Superior temporal gyrus (tissue), 1 donor: ENCODE data around the gene IGSF21.
"Not testable (repeated sequence)": the region's sequence is repeated elsewhere in the genome, so short reads cannot be mapped to it uniquely, and the experiment has no call there.

Source experiments
- DNase-seq: peaks from one replicate; pipeline ENCODE4 v3.0.0-alpha.2; 2016; ENCODE audit errors: extremely low spot score

The IGSF21 gene

DNA sequence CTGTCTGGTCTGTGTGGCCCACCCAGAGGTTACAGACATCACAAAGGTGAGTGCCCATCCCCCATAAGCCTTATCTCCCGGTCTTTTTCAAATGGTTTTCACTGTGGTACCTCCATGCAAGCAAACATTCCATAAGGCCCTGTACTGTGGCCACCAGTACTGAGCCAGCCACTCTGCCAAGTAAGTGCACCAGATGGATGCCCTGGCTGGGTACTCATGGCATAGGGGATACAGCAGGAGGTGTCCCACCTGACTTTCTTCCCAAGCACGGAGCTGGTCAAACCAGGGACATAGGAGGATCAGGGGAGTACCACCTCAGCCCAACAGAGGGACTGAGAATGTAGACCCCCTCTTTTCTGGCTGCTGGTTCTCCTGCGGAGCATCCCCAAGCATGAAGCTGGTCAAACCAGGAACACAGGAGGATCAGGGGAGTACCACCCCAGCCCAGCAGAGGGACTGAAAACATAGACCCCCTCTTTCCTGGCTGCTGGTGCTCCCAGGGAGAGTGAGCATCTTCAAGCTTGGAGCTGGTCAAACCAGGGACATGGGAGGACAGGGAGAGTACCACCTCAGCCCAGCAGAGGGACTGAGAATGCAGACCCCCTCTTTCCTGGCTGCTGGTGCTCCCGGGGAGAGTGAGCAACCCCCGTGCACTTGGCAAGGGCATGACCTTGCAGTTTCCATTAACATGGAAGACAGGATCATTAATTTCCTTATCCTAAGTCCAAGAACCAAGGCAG is 291.4 kb downstream of the IGSF21 start:
- no peak for DNase-seq

DNA sequence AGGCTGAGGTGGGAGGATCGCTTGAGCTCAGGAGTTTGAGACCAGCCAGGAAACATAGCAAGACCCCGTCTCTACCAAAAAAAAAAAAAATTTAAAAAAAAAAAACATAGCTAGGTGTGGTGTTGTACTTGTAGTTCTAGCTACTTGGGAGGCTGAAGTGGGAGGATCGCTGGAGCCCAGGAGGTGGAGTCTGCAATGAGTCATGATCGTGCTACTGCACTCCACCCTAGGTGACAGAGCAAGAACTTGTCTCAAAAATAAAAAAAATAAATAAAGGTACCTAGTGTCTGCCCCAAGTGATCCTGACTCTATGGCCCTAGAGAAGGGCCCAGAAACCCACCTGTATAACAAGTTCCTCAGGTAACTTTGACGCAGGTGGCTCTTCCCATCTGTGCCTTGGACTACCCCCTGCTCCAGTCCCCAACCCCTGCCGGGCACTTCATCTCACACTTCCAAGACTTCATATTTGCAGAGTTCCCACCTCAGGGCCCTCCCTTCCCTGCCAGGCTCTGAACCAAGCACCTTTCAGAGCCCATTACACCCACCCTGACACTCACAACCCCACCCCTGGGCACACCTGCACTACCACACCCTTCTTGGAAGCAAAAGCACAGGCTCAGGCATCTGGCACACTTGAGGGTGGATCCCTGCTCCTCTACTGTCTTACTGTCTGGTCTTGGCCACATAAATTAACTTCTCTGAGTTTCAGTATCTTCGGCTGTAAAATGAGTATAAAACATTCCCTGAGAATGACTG is 292.9 kb downstream of the IGSF21 start:
- DNase-seq: no peak

DNA sequence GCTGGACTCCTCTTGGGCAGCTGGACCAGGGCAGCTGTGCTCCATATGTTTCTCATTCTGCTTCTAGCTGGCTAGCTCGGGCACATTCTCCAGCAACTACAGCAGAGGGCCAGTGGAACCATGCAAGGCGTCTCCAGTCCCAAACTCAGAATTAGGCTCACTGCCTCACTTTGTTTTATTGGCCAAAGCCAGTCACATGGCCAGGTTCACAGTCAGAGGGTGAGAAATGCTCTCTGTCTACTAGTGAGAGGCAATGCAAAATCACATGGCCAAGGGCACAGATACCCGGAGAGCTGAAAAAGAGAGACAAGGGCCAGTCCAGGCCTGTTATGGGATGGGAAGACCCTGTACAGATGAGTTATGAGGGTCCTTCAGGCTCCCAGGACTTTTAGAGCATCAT is 294.3 kb downstream of the IGSF21 start:
- no peak for DNase-seq

GRCh38 chr1:18404460-18404859 is 296.9 kb downstream of the IGSF21 start:
- DNase-seq: no peak

GRCh38 chr1:18407166-18408045 is 299.8 kb downstream of the IGSF21 start:
- no peak for DNase-seq

GRCh38 chr1:18408656-18409370 is 301.2 kb downstream of the IGSF21 start:
- DNase-seq: no peak

- no peak for DNase-seq
Measured at GRCh38 chr1:18409609-18410237, 302.1 kb downstream of the IGSF21 start.

GRCh38 chr1:18410407-18410806 is 302.8 kb downstream of the IGSF21 start:
- no peak for DNase-seq

DNA sequence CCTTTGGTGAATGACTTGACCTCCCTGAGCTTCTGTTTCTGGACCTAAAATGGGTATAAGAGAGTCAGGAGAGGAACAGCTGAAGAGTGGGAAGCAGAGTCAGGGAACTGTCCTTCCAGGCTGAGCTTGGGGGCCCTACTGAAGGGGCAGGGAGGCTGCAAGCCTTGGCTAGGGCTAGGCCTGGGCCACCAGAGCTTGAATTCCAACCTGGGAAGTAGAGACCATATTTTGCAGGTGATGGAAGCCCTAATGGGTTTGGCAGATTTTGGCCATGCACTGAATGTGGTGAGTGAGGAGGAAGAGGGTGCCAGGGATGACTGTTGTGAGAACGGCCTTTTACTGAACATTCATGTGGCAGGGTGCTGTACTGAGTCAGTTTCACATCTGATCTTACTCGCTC is 303.7 kb downstream of the IGSF21 start:
- no peak for DNase-seq

GRCh38 chr1:18411820-18412641 is 304.4 kb downstream of the IGSF21 start:
- DNase-seq: no peak

DNA sequence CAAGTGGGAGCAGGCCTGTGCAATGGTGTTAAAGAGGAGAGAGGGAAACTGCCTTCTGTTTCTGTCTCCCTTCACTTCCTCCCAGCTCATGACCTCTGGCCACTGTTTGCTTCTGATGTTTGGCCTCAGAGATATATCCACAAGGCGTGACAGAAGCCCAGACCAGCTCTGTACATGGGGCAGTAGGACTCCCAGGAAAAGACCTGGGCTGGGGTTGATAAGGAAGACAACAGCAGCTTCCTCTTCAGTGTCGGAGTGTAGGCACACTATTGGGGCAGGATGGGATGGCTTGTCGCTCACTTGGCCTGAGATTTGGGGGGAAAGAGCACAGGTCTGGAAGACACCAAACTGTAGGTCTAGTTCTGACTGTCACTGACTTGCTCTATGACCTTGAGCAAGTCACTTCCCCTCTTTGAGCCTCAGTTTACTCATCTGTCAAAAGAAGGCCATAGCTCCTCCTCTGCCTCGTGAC is 305.3 kb downstream of the IGSF21 start:
- DNase-seq: no peak

- DNase-seq: no peak
Measured at GRCh38 chr1:18413541-18414305, 306.1 kb downstream of the IGSF21 start.

DNA sequence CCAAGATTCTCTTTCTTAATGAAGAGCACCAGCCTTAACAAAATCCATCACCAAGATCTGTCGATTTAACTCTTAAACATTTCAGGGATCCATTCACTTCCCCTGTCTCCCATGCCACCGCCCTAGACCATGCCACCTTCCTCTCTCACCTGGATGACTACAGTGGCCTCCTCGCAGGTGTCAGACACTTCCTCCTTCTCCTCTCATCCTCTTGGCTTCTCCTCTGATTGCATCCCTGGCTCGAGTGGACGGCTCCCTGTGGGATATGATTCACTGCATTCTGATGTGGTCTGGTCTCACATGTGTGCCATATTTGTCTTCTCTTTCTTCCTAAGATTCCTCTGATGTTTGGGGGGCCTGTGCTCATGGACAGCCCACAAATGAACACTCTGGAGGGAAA is 306.7 kb downstream of the IGSF21 start:
- no peak for DNase-seq

- DNase-seq: no peak
Measured at GRCh38 chr1:18414872-18415447, 307.4 kb downstream of the IGSF21 start.

- DNase-seq: no peak
Measured at GRCh38 chr1:18415448-18416027, 307.9 kb downstream of the IGSF21 start.

GRCh38 chr1:18416126-18416525 is 308.5 kb downstream of the IGSF21 start:
- not testable (repeated sequence) for DNase-seq

DNA sequence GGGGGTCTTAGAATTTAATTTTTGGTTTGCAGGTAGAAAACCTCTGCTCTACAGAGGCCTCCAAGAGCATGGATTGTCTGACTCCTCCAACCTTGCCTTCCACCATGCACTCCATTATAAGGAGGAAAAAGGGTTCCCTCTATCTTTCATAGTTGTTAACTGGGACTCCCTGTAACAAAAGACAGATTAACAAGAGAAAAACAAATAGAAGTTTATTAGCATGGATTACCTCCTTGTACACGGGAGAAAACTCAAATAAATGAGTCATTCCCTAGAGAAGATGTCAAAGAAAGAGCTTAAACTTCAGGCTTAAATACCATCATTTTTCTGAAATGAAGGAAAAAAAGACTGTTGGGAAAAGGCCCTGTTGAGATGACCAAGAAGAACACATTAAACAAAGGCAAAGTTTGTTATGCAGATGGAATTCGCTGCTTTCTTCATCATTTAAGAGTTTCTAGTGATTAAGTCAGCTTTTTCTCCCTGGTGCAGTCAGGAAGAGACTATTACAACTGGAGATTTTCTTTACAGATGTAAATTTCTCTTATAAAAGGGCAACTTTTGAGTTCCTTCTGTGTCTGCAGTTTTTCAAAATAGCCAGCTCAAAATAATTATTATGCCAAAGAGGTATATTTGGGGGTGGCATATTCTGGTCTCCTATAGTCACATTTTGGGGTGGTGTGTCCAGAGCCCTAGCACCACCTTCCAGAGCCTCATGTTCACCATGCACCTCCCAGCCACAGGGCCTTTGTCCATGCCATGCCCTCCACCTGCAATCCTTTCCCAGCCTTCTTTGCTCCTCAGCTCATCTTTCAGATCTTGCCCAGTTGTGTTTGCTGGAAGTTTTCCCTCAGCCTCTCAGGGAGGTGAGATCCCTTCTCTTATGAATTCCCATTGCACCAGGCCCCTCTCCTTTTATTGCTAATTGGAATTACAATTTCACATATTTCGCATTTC is 310.0 kb downstream of the IGSF21 start:
- no peak for DNase-seq
